ENCODE results near the gene DENND1B. TPM values are rescaled to one million over a fixed set of nuclear protein-coding genes. Genes with fewer than 3 reads are reported as not detected.

DENND1B gene
- total RNA-seq, 1 donor from 2014 or later, result 13.1 TPM

- H3K4me1 Mint-ChIP-seq, result peaks cover 6% of the 10 kb centered on the region
- Histone ChIP-seq H3K4me3 (no peak overlapping the region), H3K9ac (no peak overlapping the region), H2AFZ (replicated peaks) (no peak overlapping the region), H3K9me3 (ENCODE audit: low read depth) (no peaks in the 10 kb centered on the region), H4K20me1 (ENCODE audit: low read depth) (no peaks in the 10 kb centered on the region), H3K27ac (no peak overlapping the region), H3K27me3 (no peaks in the 10 kb centered on the region), H3K79me2 (ENCODE audit: low read depth) (no peaks in the 10 kb centered on the region), H3F3A (ENCODE audit: low read depth) (peaks cover 5% of the 10 kb centered on the region), H3K36me3 (no peaks in the 10 kb centered on the region), H3K4me1 (peaks cover 19% of the 10 kb centered on the region), H3K4me2 (no peak overlapping the region)
- H3K4me3 Mint-ChIP-seq, result no peak overlapping the region
- H3K36me3 Mint-ChIP-seq, result no peaks in the 10 kb centered on the region
- H3K9me3 Mint-ChIP-seq, result no peaks in the 10 kb centered on the region
- H3K27me3 Mint-ChIP-seq (ENCODE audit: insufficient read depth, low read depth), result peaks cover 2% of the 10 kb centered on the region
- peak; percentile 61 for DNase-seq (ENCODE audit: low spot score)
- TF ChIP-seq EZH2phosphoT487 (IDR thresholded peaks at IDR 0.05) (no peak), CTCF (IDR thresholded peaks at IDR 0.05) (peak; percentile 82)
- H3K27ac Mint-ChIP-seq, result no peak overlapping the region
Measured at GRCh38 chr1:197614916-197615692, 160.2 kb downstream of the DENND1B start.

GRCh38 chr1:197606168-197606845 lies 169.0 kb downstream of the DENND1B start:
- Mint-ChIP-seq H3K27ac (no peak overlapping the region), H3K9me3 (no peaks in the 10 kb centered on the region), H3K36me3 (no peaks in the 10 kb centered on the region), H3K27me3 (ENCODE audit: insufficient read depth, low read depth) (no peaks in the 10 kb centered on the region), H3K4me3 (no peak overlapping the region), H3K4me1 (peaks cover 15% of the 10 kb centered on the region)
- no peak overlapping the region for H2AFZ ChIP-seq (replicated peaks)
- H4K20me1 ChIP-seq (ENCODE audit: low read depth), result no peaks in the 10 kb centered on the region
- H3K36me3 ChIP-seq, result no peaks in the 10 kb centered on the region
- no peak for DNase-seq (ENCODE audit: low spot score)
- peak overlapping the region; percentile 53 for H3K27ac ChIP-seq
- no peak overlapping the region for H3K4me2 ChIP-seq
- no peaks in the 10 kb centered on the region for H3K27me3 ChIP-seq
- H3F3A ChIP-seq (ENCODE audit: low read depth), result no peaks in the 10 kb centered on the region
- H3K9me3 ChIP-seq (ENCODE audit: low read depth), result no peaks in the 10 kb centered on the region
- H3K79me2 ChIP-seq (ENCODE audit: low read depth), result no peaks in the 10 kb centered on the region
- no peak overlapping the region for H3K4me3 ChIP-seq
- peaks cover 7% of the 10 kb centered on the region for H3K4me1 ChIP-seq
- H3K9ac ChIP-seq, result no peak overlapping the region
- TF ChIP-seq EZH2phosphoT487 (IDR thresholded peaks at IDR 0.05) (no peak), CTCF (IDR thresholded peaks at IDR 0.05) (no peak), EZH2 (IDR thresholded peaks at IDR 0.05) (no peak)

GRCh38 chr1:197604302-197604701 lies 171.0 kb downstream of the DENND1B start:
- no peaks in the 10 kb centered on the region for H3K9me3 Mint-ChIP-seq
- no peaks in the 10 kb centered on the region for H3K27me3 ChIP-seq

More at GRCh38 chr1:197604302-197604701, 171.0 kb downstream of the DENND1B start:
- H3K4me3 ChIP-seq, result no peak overlapping the region
- H3K36me3 ChIP-seq, result no peaks in the 10 kb centered on the region
- peaks cover 7% of the 10 kb centered on the region for H3K4me1 ChIP-seq
- no peak overlapping the region for H3K27ac ChIP-seq
- no peak for TF ChIP-seq EZH2 (IDR thresholded peaks at IDR 0.05)
- no peak for TF ChIP-seq EZH2phosphoT487 (IDR thresholded peaks at IDR 0.05)
- TF ChIP-seq CTCF (IDR thresholded peaks at IDR 0.05), result no peak
- Mint-ChIP-seq H3K4me3 (no peak overlapping the region), H3K36me3 (no peaks in the 10 kb centered on the region), H3K27me3 (ENCODE audit: insufficient read depth, low read depth) (no peaks in the 10 kb centered on the region), H3K27ac (no peak overlapping the region), H3K4me1 (peaks cover 15% of the 10 kb centered on the region)
- no peak overlapping the region for H3K9ac ChIP-seq
- no peak overlapping the region for H3K4me2 ChIP-seq
- no peaks in the 10 kb centered on the region for H3K9me3 ChIP-seq (ENCODE audit: low read depth)
- H3F3A ChIP-seq (ENCODE audit: low read depth), result no peaks in the 10 kb centered on the region
- no peaks in the 10 kb centered on the region for H4K20me1 ChIP-seq (ENCODE audit: low read depth)
- no peak for DNase-seq (ENCODE audit: low spot score)
- no peak overlapping the region for H2AFZ ChIP-seq (replicated peaks)
- no peaks in the 10 kb centered on the region for H3K79me2 ChIP-seq (ENCODE audit: low read depth)

Measured in neural progenitor cell (in vitro differentiated cells).